Trophoblast cell (in vitro differentiated cells and primary cell): ENCODE measurements around the gene ARHGEF33.

ENCODE experiments used
- DNase-seq, 2 donors: peaks; one replicate each; pipeline ENCODE4 v3.0.0-alpha.2; 2016
- H2AFZ ChIP-seq: 2 replicates; pipeline ENCODE4 v1.6.1; 2013; ENCODE audit warnings: low read length, moderate library complexity, mild to moderate bottlenecking; ENCODE audit not compliant: insufficient read depth, poor library complexity
- H2AK5ac ChIP-seq: 2 replicates; pipeline ENCODE4 v1.6.1; 2013; ENCODE audit warnings: mild to moderate bottlenecking, low read length
- H2BK120ac ChIP-seq: 2 replicates; pipeline ENCODE4 v1.6.1; 2013; ENCODE audit warnings: low read length, mild to moderate bottlenecking, moderate library complexity; ENCODE audit not compliant: insufficient read depth, poor library complexity
- H2BK12ac ChIP-seq: 2 replicates; pipeline ENCODE4 v1.6.1; 2013; ENCODE audit warnings: mild to moderate bottlenecking, low read length, moderate library complexity
- H2BK5ac ChIP-seq: 2 replicates; pipeline ENCODE4 v1.6.1; 2013; ENCODE audit warnings: low read length, low read depth, moderate library complexity, mild to moderate bottlenecking; ENCODE audit not compliant: poor library complexity
- H3K14ac ChIP-seq: 2 replicates; pipeline ENCODE4 v1.6.1; 2013; ENCODE audit warnings: mild to moderate bottlenecking, low read length
- H3K18ac ChIP-seq: 2 replicates; pipeline ENCODE4 v1.6.1; 2013; ENCODE audit warnings: mild to moderate bottlenecking, low read length
- H3K23ac ChIP-seq: 2 replicates; pipeline ENCODE4 v1.6.1; 2013; ENCODE audit warnings: low read length
- H3K27ac ChIP-seq: 2 replicates; pipeline ENCODE4 v1.5.1; 2013; ENCODE audit warnings: low read depth, mild to moderate bottlenecking, inconsistent platforms, low read length, moderate library complexity
- H3K27me3 ChIP-seq: 2 replicates; pipeline ENCODE4 v1.6.1; 2013; ENCODE audit warnings: inconsistent platforms, mild to moderate bottlenecking, low read length, moderate library complexity; ENCODE audit not compliant: insufficient read depth
- H3K36me3 ChIP-seq, 2 experiments: 1 replicate in 1 of 2; 2 replicates in 1 of 2; pipeline ENCODE4 v1.6.1; 2013; ENCODE audit warnings: low read length in 2 of 2, mild to moderate bottlenecking in 2 of 2, moderate library complexity in 1 of 2; ENCODE audit not compliant: insufficient read depth in 2 of 2, control insufficient read depth in 1 of 2
- H3K4ac ChIP-seq: 2 replicates; pipeline ENCODE4 v1.6.1; 2013; ENCODE audit warnings: low read depth, mild to moderate bottlenecking, low read length, moderate library complexity
- H3K4me1 ChIP-seq, 2 experiments: 1 replicate in 1 of 2; 2 replicates in 1 of 2; pipeline ENCODE4 v1.6.1; 2013; ENCODE audit warnings: low read length in 2 of 2, mild to moderate bottlenecking in 2 of 2, moderate library complexity in 1 of 2; ENCODE audit not compliant: insufficient read depth in 2 of 2, control insufficient read depth in 1 of 2
- H3K4me2 ChIP-seq: 2 replicates; pipeline ENCODE4 v1.6.1; 2013; ENCODE audit warnings: inconsistent platforms, mild to moderate bottlenecking, low read length, moderate library complexity
- H3K4me3 ChIP-seq: 2 replicates; pipeline ENCODE4 v1.5.1; 2013; ENCODE audit warnings: mild to moderate bottlenecking, low read depth, low read length, inconsistent platforms
- H3K79me1 ChIP-seq: one replicate; pipeline ENCODE4 v1.6.1; 2013; ENCODE audit warnings: low read length
- H3K79me2 ChIP-seq: 2 replicates; pipeline ENCODE4 v1.6.1; 2013; ENCODE audit warnings: low read length, mild to moderate bottlenecking; ENCODE audit not compliant: control insufficient read depth, insufficient read depth, poor library complexity
- H3K9ac ChIP-seq: 2 replicates; pipeline ENCODE4 v1.6.1; 2013; ENCODE audit warnings: mild to moderate bottlenecking, low read length
- H3K9me3 ChIP-seq: 2 replicates; pipeline ENCODE4 v1.6.1; 2013; ENCODE audit warnings: low read depth, mild to moderate bottlenecking, control low read depth, inconsistent platforms, low read length; ENCODE audit not compliant: insufficient read depth
- H4K12ac ChIP-seq: 2 replicates; pipeline ENCODE4 v1.6.1; 2013; ENCODE audit warnings: low read depth, mild to moderate bottlenecking, low read length, moderate library complexity
- H4K8ac ChIP-seq: 2 replicates; pipeline ENCODE4 v1.6.1; 2013; ENCODE audit warnings: low read depth, mild to moderate bottlenecking, low read length, moderate library complexity
- H4K91ac ChIP-seq: one replicate; pipeline ENCODE4 v1.6.1; 2013; ENCODE audit warnings: low read depth, mild to moderate bottlenecking, low read length, moderate library complexity
- WGBS: extraction: QIAGEN DNeasy Blood & Tissue Kit; methylation state at CpG from one replicate; pipeline ENCODE4 v1.1.7; 2013; ENCODE audit warnings: missing lambda C conversion rate; ENCODE audit not compliant: insufficient read length, insufficient coverage; ENCODE audit errors: extremely low coverage; 5-methylcytosine and 5-hydroxymethylcytosine counted together

Gene ARHGEF33

DNA sequence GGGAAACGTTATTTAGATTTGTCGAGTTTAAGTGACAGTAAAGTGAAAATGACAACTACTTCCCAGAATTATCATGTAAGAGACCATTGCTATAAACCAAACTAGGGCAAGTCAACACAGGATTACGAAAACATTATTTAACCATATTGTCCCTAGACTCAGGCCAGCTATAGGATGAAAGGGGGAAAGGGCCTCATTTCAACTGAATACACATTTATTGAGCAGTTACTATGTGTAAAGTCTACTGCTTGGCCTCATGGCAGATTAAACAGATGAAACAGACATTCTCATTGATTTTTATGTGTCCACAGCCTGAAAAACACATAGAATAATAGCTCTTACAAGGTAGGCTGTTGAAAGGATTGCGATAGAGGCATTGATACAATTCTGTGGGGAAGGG, 32.7 kb downstream of the ARHGEF33 start:
- no peak overlapping the region for H3K27ac ChIP-seq
- no peak overlapping the region for H3K4ac ChIP-seq
- no peaks in the 10 kb centered on the region for H3K79me2 ChIP-seq
- no CpG with 5 or more reads among the region's 4 CpGs for WGBS
- no peak overlapping the region for H3K4me2 ChIP-seq
- H3K4me1 ChIP-seq = no peaks in the 10 kb centered on the region
- no peak overlapping the region for H4K91ac ChIP-seq
- H3K23ac ChIP-seq = no peak overlapping the region
- H3K9ac ChIP-seq = no peak overlapping the region
- H2BK120ac ChIP-seq = no peak overlapping the region
- H2BK12ac ChIP-seq = no peak overlapping the region
- H3K27me3 ChIP-seq = no peaks in the 10 kb centered on the region
- no peak overlapping the region for H4K8ac ChIP-seq
- H4K12ac ChIP-seq = no peak overlapping the region
- H2BK5ac ChIP-seq = no peak overlapping the region
- H3K14ac ChIP-seq = no peak overlapping the region
- no peak overlapping the region for H2AFZ ChIP-seq
- no peaks in the 10 kb centered on the region for H3K79me1 ChIP-seq
- no peak overlapping the region for H3K18ac ChIP-seq
- DNase-seq = no peak
- no peaks in the 10 kb centered on the region for H3K9me3 ChIP-seq
- no peaks in the 10 kb centered on the region for H3K36me3 ChIP-seq
- H2AK5ac ChIP-seq = no peak overlapping the region
- H3K4me3 ChIP-seq = no peak overlapping the region

DNA sequence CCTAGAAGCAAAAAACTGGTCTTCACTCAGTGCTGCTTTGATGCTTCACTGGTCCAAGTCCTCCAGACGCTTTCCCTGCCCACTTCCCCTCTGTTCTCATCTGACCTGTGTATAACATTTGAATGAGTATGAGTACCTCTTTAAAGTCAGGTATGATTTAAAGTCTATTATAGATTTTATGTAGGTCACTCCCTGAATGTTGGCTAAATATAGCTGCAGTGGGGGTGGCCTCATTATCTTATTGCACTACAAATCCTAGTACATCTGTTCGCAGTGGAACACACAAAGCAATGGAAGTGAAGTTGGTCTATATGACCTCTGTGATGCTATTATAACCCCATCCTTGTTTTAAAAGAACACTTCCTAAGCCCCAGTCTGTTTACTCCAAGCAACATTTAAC, 33.2 kb downstream of the ARHGEF33 start:
- Histone ChIP-seq H4K91ac (no peak overlapping the region), H3K9me3 (no peaks in the 10 kb centered on the region), H3K36me3 (no peaks in the 10 kb centered on the region), H3K23ac (no peak overlapping the region), H3K4ac (no peak overlapping the region), H3K4me1 (no peaks in the 10 kb centered on the region), H3K4me2 (no peak overlapping the region), H3K4me3 (no peak overlapping the region), H2AK5ac (no peak overlapping the region), H3K14ac (no peak overlapping the region), H2BK5ac (no peak overlapping the region), H3K9ac (no peak overlapping the region), H3K79me2 (no peaks in the 10 kb centered on the region), H3K27me3 (no peaks in the 10 kb centered on the region), H3K27ac (no peak overlapping the region), H2BK12ac (no peak overlapping the region), H3K79me1 (no peaks in the 10 kb centered on the region), H2AFZ (no peak overlapping the region), H4K12ac (no peak overlapping the region), H2BK120ac (no peak overlapping the region), H4K8ac (no peak overlapping the region), H3K18ac (no peak overlapping the region)
- no CpG with 5 or more reads among the region's 2 CpGs for WGBS
- DNase-seq = no peak

DNA sequence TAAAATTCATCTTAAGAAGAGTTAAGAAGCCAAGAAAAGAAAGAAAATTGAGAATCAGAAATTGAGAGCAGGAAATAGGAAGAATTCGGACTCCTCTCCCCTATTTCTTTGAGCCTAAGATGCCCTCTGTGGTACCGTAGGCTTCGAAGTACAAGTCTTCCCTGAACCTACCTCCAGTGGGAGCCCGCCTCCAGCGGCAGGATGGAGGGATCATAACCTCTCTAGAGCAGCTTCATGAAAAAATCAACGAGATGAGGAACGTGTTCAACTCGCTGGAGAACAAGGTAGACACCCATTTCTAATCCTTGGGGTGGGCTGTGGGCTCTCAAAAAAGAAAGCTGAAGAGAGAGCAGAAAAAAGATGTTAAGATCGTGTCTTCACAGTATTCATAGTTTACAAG, 36.3 kb downstream of the ARHGEF33 start:
- Histone ChIP-seq H3K18ac (no peak overlapping the region), H2AFZ (no peak overlapping the region), H2BK5ac (no peak overlapping the region), H3K9me3 (no peaks in the 10 kb centered on the region), H2AK5ac (no peak overlapping the region), H3K9ac (no peak overlapping the region), H3K4me3 (no peak overlapping the region), H3K79me1 (no peaks in the 10 kb centered on the region), H4K91ac (no peak overlapping the region), H3K4ac (no peak overlapping the region), H2BK120ac (no peak overlapping the region), H3K4me2 (no peak overlapping the region), H4K8ac (no peak overlapping the region), H3K36me3 (no peaks in the 10 kb centered on the region), H3K4me1 (no peaks in the 10 kb centered on the region), H2BK12ac (no peak overlapping the region), H3K14ac (no peak overlapping the region), H3K27ac (no peak overlapping the region), H3K79me2 (no peaks in the 10 kb centered on the region), H3K27me3 (no peaks in the 10 kb centered on the region), H4K12ac (no peak overlapping the region), H3K23ac (no peak overlapping the region)
- peak; percentile 28 to 66 for DNase-seq
- WGBS = no CpG with 5 or more reads among the region's 9 CpGs

DNA sequence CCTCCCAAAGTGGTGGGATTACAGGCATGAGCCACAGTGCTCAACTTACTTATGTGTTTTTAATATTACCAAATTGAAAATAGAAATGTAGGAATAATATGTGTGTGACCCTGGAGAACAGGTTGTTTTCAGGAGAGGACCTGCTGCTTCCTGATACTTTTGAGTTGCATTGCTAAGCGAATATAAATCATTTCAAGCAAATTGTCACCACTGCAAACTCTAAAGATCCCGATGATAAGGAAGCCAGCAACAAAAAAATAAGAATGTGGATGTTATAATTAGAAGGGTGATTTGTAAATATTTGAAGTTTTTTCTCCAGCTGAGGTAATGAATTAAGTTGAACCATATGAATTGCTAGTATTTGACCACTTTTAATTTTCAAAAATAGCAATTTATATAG, 40.9 kb downstream of the ARHGEF33 start:
- Histone ChIP-seq H3K27me3 (no peaks in the 10 kb centered on the region), H4K8ac (no peak overlapping the region), H3K79me2 (no peaks in the 10 kb centered on the region), H2BK5ac (no peak overlapping the region), H2BK120ac (no peak overlapping the region), H3K18ac (no peak overlapping the region), H4K91ac (no peak overlapping the region), H3K14ac (no peak overlapping the region), H3K4ac (no peak overlapping the region), H2AFZ (no peak overlapping the region), H3K9me3 (no peaks in the 10 kb centered on the region), H3K4me2 (no peak overlapping the region), H3K4me1 (peaks cover 0 to 2% of the 10 kb centered on the region in 2 experiments), H3K23ac (no peak overlapping the region), H3K27ac (no peak overlapping the region), H2AK5ac (no peak overlapping the region), H2BK12ac (no peak overlapping the region), H3K36me3 (no peaks in the 10 kb centered on the region), H3K9ac (no peak overlapping the region), H3K79me1 (no peaks in the 10 kb centered on the region), H4K12ac (no peak overlapping the region), H3K4me3 (no peak overlapping the region)
- DNase-seq = no peak
- no CpG with 5 or more reads among the region's 2 CpGs for WGBS
